Measurements from ENCODE around the gene ALG12.

ALG12 gene

DNA sequence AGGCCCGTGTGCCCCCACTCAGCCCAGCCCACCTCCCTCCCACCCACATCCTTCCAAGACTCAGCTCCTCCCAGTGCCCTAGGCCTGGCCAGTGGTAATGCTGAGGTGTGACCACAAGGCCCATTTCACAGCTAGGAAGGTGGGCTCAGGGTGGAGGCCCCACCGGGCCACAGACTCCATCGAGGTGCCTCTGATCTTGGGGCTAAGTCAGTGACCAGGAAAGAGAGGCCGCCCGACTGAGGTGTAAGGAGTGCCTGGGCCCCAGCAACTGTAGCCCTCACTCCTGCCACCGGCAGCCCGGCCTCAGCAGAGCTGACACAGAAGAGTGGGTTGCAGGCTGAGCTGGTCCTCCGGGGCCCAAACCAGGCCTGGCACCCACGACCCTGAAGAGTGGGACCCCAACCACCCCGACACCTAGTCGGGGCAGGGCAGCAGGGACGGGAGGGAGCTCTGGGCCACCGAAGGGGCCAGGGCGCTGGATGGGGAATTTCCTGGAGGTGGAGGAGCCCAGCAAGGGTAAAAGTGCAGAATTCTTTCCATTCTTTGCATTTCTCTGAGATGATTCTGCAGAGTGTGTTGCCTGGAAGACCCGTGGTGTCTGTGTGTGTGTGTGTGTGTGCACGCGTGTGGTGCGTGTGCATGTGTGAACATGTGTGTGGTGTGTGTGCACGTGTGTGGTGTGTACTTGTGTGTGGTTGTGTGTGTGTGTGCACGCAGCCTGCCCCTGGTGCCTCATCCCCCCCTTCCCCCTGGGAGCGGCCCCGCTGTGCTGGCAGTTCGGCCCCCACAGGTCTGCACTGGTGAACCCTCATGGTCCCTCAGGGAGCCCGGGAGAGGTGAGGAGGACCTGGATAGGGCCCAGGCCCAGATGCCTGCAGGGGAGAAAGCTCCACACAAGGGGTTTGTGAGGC, 34.0 kb upstream of the ALG12 start:
- TF ChIP-seq, protein P1, sequence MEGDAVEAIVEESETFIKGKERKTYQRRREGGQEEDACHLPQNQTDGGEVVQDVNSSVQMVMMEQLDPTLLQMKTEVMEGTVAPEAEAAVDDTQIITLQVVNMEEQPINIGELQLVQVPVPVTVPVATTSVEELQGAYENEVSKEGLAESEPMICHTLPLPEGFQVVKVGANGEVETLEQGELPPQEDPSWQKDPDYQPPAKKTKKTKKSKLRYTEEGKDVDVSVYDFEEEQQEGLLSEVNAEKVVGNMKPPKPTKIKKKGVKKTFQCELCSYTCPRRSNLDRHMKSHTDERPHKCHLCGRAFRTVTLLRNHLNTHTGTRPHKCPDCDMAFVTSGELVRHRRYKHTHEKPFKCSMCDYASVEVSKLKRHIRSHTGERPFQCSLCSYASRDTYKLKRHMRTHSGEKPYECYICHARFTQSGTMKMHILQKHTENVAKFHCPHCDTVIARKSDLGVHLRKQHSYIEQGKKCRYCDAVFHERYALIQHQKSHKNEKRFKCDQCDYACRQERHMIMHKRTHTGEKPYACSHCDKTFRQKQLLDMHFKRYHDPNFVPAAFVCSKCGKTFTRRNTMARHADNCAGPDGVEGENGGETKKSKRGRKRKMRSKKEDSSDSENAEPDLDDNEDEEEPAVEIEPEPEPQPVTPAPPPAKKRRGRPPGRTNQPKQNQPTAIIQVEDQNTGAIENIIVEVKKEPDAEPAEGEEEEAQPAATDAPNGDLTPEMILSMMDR (IDR thresholded peaks at IDR 0.05; ENCODE audit: insufficient read depth, missing control alignments): no peak
- DNase-seq (ENCODE audit: insufficient read length, low spot score) (no peak), FAIRE-seq (no peak)

DNA sequence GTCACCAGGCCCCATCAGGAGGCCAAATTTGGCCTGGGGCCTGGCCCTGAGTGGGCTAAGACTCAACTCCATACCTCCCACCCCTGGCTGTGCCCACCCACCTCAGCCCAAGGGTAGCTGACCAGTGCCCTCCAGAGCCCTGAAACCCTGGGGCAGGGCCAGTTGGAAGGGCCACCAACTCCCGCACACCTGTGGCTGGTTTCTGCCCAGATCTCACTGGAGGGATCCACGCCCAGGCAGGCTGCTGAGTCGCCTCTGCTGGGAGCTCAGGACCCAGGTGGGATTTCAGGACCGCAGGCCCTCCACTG, 33.4 kb upstream of the ALG12 start:
- no peak for DNase-seq (ENCODE audit: insufficient read length, low spot score)
- no peak for FAIRE-seq
- TF ChIP-seq, protein P1 (IDR thresholded peaks at IDR 0.05; ENCODE audit: insufficient read depth, missing control alignments): no peak

DNA sequence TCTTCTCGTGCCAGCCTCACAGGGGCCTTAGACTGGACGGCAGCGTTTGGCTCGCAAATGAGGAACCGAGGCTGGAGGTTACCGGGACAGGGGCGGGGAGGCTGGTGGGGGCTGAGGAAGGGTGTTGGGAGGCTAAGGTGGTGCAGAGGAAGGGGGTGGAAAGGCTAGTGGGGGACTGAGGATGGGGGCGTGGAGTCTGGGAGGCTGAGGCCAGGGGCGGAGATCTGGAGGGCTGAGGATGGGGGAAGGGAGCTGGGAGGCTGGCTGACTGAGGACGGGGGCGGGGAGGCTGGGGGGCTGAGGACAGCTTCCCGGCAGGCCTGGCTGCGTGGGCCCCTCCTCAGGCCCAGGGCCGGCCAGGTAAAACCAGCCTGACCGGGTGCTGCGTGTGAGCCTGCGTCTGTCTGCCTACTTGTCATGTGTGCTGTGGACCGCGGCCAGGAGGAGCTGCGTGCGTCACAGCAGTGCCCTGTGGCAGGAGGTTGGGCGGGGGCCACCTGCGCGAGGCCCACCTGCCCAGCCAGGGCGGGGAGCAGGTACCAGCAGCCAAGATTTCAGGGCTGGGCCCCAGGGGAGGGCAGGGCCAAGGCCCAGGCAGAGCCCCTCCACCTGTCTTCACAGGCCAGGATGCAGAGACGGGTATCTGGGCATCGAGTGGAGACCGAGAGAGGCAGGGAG, 32.9 kb upstream of the ALG12 start:
- FAIRE-seq: no peak
- DNase-seq (ENCODE audit: insufficient read length, low spot score): no peak
- TF ChIP-seq, protein P1 (IDR thresholded peaks at IDR 0.05; ENCODE audit: insufficient read depth, missing control alignments): no peak

DNA sequence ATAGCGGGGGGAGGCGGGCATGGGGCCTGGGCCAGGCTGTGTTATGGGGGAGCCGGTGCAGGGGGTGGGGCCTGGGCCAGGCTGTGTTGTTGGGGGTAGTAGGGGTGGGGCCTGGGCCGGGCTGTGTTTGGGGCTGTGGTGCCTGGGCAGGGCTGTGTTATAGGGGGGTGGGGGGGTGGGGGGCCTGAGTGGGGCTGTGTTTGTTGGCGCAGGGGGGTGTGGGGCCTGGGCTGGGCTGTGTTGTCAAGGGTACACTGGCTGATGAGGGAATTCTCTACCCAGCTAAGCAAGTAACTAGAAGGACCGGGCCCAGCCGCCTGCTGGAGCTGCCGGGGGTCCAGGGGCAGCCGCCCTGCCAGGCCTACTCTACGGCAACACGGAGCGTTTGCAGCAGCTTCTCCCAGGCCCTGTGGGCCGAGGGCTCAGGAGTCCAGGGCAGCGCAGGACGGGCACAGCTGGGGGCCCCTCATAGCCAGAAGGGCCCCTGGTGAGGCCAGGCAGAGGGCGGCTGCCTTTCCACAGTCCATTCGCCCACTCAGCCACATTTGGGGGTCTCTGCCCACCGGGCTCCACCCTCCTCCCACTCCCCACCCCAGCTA, 32.3 kb upstream of the ALG12 start:
- no peak for FAIRE-seq
- TF ChIP-seq, protein P1 (IDR thresholded peaks at IDR 0.05; ENCODE audit: insufficient read depth, missing control alignments): no peak
- no peak for DNase-seq (ENCODE audit: insufficient read length, low spot score)

DNA sequence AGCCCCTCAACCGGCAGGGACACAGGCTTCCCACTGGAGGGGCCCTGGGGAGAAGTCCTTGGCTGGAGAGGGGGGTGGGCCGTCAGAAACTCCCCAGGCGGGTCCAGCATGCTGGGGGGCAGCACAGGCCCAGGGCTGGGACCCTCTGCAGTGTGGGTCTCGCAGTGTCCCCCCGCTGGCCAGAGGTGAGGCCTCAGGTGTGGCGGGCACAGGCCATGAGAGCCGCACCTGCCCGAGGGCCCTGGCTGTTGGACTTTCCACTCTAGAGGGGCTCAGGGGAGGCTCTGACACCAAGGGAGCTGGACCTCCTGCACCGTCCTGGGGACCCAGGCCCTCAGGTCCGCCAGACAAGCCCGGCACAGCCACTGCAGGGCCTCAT, 31.7 kb upstream of the ALG12 start:
- TF ChIP-seq, protein P1 (IDR thresholded peaks at IDR 0.05; ENCODE audit: insufficient read depth, missing control alignments): no peak
- DNase-seq (ENCODE audit: insufficient read length, low spot score) (no peak), FAIRE-seq (no peak)

DNA sequence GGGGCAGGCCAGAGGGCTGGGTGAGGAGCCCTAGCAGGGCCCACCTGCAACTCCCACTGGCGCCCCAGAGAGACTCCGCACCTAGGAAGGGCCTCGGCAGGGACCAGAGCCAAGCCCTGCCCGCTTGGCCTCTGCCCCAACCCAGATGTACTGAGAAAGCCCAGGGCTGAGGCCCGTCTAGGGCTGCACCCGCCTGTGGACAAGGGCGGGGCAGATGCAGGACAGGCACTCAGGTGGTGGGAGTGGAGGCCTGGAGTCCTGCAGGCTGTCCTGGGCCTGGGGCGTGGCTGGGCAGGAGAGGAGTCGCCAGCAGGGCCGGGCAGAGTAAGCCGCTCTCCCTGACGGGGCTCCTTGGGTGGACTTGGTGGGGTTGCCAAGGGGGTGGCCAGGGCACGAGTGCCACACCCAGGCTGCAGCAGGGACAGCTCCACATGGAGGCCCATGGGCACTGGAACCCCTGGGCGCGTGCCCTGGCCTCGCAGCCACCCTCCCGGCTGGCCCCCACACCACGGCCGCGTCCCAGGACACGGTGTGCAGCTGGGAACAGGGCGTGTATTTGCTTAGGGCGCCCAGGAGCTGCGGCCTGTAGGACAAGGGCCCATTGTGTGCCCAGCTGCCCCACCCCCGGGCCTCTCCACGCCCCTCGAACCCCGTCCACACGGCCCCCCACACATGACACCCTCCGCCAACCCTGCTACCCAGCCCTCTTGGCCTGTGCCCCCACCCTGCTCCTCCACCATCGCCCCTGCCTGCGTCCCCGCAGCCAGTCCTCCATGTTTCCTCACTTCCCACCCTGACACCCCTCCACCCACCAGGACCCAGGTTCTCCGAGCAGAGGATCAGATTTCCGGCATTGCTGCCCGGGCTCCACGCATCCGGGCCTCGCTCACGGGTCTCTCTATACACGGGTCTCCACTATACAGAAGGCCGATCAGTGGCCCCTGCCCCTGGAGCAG, 31.0 kb upstream of the ALG12 start:
- TF ChIP-seq, protein P1 (IDR thresholded peaks at IDR 0.05; ENCODE audit: insufficient read depth, missing control alignments): no peak
- no peak for DNase-seq (ENCODE audit: insufficient read length, low spot score)
- no peak for FAIRE-seq

All from D721Med (cell line).